Sigmoid colon (tissue), 7 donors: ENCODE measurements around the gene C13orf46. TPM values are rescaled to one million over a fixed set of nuclear protein-coding genes. Genes with fewer than 3 reads are reported as not detected.

Source experiments
- DNase-seq: peaks from one replicate; pipeline ENCODE4 v3.0.0-alpha.2; 2019
- H3K27ac ChIP-seq, 4 donors: fragments of 200-600 bp; sonication (generic); one replicate each; pipeline ENCODE4 v1.5.1; 2016 to 2019; ENCODE audit warnings: mild to moderate bottlenecking in 1 of 4
- H3K27me3 ChIP-seq, 3 donors: fragments of 200-600 bp; sonication (generic); one replicate each; pipeline ENCODE4 v1.5.1; 2019; ENCODE audit warnings: mild to moderate bottlenecking in 1 of 3
- H3K36me3 ChIP-seq, 4 donors: fragments of 200-600 bp; sonication (generic); one replicate each; pipeline ENCODE4 v1.5.1; 2016 to 2019
- H3K4me1 ChIP-seq, 4 donors: fragments of 200-600 bp; sonication (generic); one replicate each; pipeline ENCODE4 v1.5.1; 2017 to 2019
- H3K4me3 ChIP-seq, 4 donors: fragments of 200-600 bp; sonication (generic); one replicate each; pipeline ENCODE4 v1.5.1; 2017 to 2019; ENCODE audit warnings: mild to moderate bottlenecking in 2 of 4, moderate library complexity in 1 of 4
- H3K9me3 ChIP-seq, 4 donors: fragments of 200-600 bp in 3 of 4; sonication (generic) in 3 of 4; one replicate each; pipeline versions ENCODE4 v1.5.1 to v1.6.1; 2013 to 2019
- CTCF ChIP-seq, 4 experiments: fragments of 450-650 bp in 3 of 4; fragments of 200-600 bp in 1 of 4; IDR thresholded peaks; one replicate each; pipeline ENCODE4 v1.5.1; 2016 to 2019; ENCODE audit warnings: antibody characterized with exemption in 4 of 4, mild to moderate bottlenecking in 3 of 4, moderate library complexity in 2 of 4
- EP300 ChIP-seq, 4 donors: sonication (generic); formaldehyde crosslinking; IDR thresholded peaks; one replicate each; pipeline ENCODE4 v1.6.1; 2017; ENCODE audit warnings: antibody characterized with exemption in 4 of 4
- POLR2A ChIP-seq, 2 donors: fragments of 450-650 bp; IDR thresholded peaks; one replicate each; pipeline ENCODE4 v1.6.1; 2016; ENCODE audit warnings: antibody characterized with exemption in 2 of 2, mild to moderate bottlenecking in 2 of 2, moderate library complexity in 2 of 2
- POLR2AphosphoS5 ChIP-seq, 4 donors: sonication (generic); formaldehyde crosslinking; IDR thresholded peaks; one replicate each; pipeline ENCODE4 v1.6.1; 2017; ENCODE audit warnings: antibody characterized with exemption in 4 of 4
- WGBS, 2 donors: extraction: QIAGEN DNeasy Blood & Tissue Kit; methylation state at CpG; one replicate each; pipeline ENCODE4 v1.1.7; 2013; 5-methylcytosine and 5-hydroxymethylcytosine counted together
- intact Hi-C: fragments of 100-400 bp; cut with DNase I; formaldehyde crosslinking; loops from one replicate; pipeline ENCODE4 v1.15.1; 2023
- polyA plus RNA-seq, 3 donors: library from polyadenylated mRNA; stranded (reverse); fragments of 200-250 nt; gene quantifications; one replicate each; pipeline ENCODE4 v1.2.3, GENCODE V29; 2013
- total RNA-seq, 4 donors: library from RNA; depleted of rRNA; stranded (reverse); fragments of >200 nt; gene quantifications; one replicate each; pipeline ENCODE4 v1.1.0, GENCODE V29; 2016
- donor health status: healthy with polysubstance abuse.
- donor health status: Bipolar disorder and iron deficiency.
- donor health status: healthy.

Gene C13orf46
- total and polyA plus RNA-seq, 7 donors: 0.23 to 11.9 (median 0.81) TPM; not detected in 2

- TF ChIP-seq CTCF (IDR thresholded peaks at IDR 0.05) (no peak), POLR2AphosphoS5 (IDR thresholded peaks at IDR 0.05) (no peak), POLR2A (IDR thresholded peaks at IDR 0.05) (no peak), EP300 (IDR thresholded peaks at IDR 0.05) (no peak)
- no peaks in the 10 kb centered on the region for H3K9me3 ChIP-seq
- H3K27ac ChIP-seq: no peak overlapping the region
- H3K36me3 ChIP-seq: peaks cover 15 to 75% (median 33%) of the 10 kb centered on the region in 4 donors
- WGBS, 2 donors: 89 to 92% methylated on average over 29 of the region's 29 CpGs
- no peak for DNase-seq
- intact Hi-C loops: no loop called here
- no peaks in the 10 kb centered on the region for H3K27me3 ChIP-seq
- no peaks in the 10 kb centered on the region for H3K4me1 ChIP-seq
- no peak overlapping the region for H3K4me3 ChIP-seq
Measured at GRCh38 chr13:114017028-114017630, 43.3 kb upstream of the C13orf46 start.

DNA sequence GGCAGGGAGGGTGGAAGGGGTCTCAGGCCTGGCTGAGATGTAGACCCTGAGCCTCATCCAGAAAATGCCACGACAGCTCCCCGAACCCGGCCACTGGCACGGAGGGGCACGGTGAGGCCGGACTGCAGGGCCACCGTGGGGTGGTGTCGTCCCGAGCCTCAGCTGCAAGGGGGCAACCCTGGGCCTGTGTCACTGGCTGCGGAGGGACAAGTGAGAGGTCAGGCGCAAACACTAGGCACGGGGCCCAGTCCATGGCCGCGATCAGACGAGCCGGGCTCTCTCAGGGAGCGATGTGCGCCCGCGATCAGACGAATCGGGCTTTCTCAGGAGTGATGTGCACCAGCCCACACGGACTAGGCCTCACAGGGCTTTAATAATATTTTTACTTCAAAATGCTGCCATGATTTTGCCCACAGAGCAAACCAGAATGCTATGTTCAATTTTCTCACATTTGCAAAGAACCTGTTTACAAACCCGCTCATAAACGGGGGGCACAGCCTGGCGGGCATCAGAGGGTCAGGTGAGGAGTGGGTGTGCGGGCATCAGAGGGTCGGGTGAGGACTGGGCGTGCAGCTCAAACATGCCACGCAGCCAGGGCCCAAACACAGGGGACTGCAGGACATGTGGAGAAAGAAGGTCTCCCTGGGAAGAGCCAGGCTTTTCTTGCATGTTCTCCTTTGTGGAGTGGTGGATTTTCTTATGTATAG lies 42.6 kb upstream of the C13orf46 start:
- H3K4me1 ChIP-seq: no peaks in the 10 kb centered on the region
- no peaks in the 10 kb centered on the region for H3K9me3 ChIP-seq
- TF ChIP-seq POLR2AphosphoS5 (IDR thresholded peaks at IDR 0.05) (no peak), EP300 (IDR thresholded peaks at IDR 0.05) (no peak), CTCF (IDR thresholded peaks at IDR 0.05) (no peak), POLR2A (IDR thresholded peaks at IDR 0.05) (no peak)
- peak overlapping the region in 1 of 4 donors; percentile 6 for H3K27ac ChIP-seq
- no peaks in the 10 kb centered on the region for H3K27me3 ChIP-seq
- peaks cover 15 to 75% (median 34%) of the 10 kb centered on the region in 4 donors for H3K36me3 ChIP-seq
- intact Hi-C loops: no loop called here
- no peak for DNase-seq
- 94 to 96% methylated on average over 30 of the region's 30 CpGs for WGBS, 2 donors
- no peak overlapping the region for H3K4me3 ChIP-seq

- Histone ChIP-seq H3K27ac (peak overlapping the region in 1 of 4 donors; percentile 6), H3K4me3 (no peak overlapping the region), H3K9me3 (no peaks in the 10 kb centered on the region), H3K27me3 (no peaks in the 10 kb centered on the region), H3K36me3 (peaks cover 15 to 75% (median 29%) of the 10 kb centered on the region in 4 donors), H3K4me1 (no peaks in the 10 kb centered on the region)
- no peak for DNase-seq
- TF ChIP-seq POLR2A (IDR thresholded peaks at IDR 0.05) (no peak), EP300 (IDR thresholded peaks at IDR 0.05) (no peak)
- intact Hi-C loops: no loop called here
- WGBS, 2 donors: 75 to 81% methylated on average over 11 of the region's 11 CpGs
Measured at GRCh38 chr13:114015969-114016295, 42.1 kb upstream of the C13orf46 start.

GRCh38 chr13:114015111-114015968 lies 41.5 kb upstream of the C13orf46 start:
- peak overlapping the region in 1 of 4 donors; percentile 22 for H3K27ac ChIP-seq
- no peak overlapping the region for H3K4me3 ChIP-seq
- H3K9me3 ChIP-seq: no peaks in the 10 kb centered on the region
- H3K36me3 ChIP-seq: peaks cover 11 to 75% (median 28%) of the 10 kb centered on the region in 4 donors
- intact Hi-C loops: no loop called here
- no peak for DNase-seq
- no peaks in the 10 kb centered on the region for H3K27me3 ChIP-seq
- WGBS, 2 donors: 45 to 83% methylated on average over 40 of the region's 40 CpGs
- TF ChIP-seq POLR2AphosphoS5 (IDR thresholded peaks at IDR 0.05): no peak
- TF ChIP-seq POLR2A (IDR thresholded peaks at IDR 0.05): no peak
- no peak for TF ChIP-seq EP300 (IDR thresholded peaks at IDR 0.05)
- no peak for TF ChIP-seq CTCF (IDR thresholded peaks at IDR 0.05)
- H3K4me1 ChIP-seq: no peaks in the 10 kb centered on the region
